ACHN (cell line): ENCODE results near the gene ACADVL.

Experiments
- DNase-seq: peaks from one replicate; pipeline ENCODE4 v3.0.0-alpha.2; 2015
- in situ Hi-C: cut with HindIII; loops from 2 replicates; pipeline ENCODE4 v1.10.0; 2017; ENCODE audit warnings: low sequenced_read_pairs, low pct_ligation_motif_present, low pct_unique_long_range_greater_than_20kb

Gene ACADVL

GRCh38 chr17:7226721-7227710, 7.3 kb downstream of the ACADVL start:
- DNase-seq, result no peak
- in situ Hi-C loops, result no loop called here

DNA sequence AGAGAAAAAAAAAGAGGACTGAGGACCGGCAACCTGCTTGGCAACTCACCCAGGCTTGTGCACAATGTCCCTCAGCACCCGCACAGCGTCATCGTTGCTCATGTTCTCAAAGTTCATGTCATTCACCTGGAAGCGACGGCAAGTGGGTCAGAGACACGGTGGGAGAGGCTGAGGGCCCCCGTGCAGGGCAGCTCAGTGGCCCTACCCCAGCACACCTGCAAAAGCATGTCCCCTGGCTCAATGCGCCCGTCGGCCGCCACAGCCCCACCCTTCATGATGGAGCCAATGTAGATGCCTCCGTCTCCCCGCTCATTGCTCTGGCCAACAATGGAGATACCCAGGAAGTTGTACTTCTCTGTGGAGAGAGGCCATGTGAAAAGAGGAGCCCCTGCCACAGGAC, 9.2 kb downstream of the ACADVL start:
- in situ Hi-C loops, result no loop called here
- no peak for DNase-seq

- in situ Hi-C loops, result no loop called here
- no peak for DNase-seq
Observed at GRCh38 chr17:7229504-7229903, 9.8 kb downstream of the ACADVL start.

- in situ Hi-C loops, result no loop called here
- DNase-seq, result no peak
Observed at GRCh38 chr17:7232114-7232513, 12.4 kb downstream of the ACADVL start.

GRCh38 chr17:7233701-7234082, 14.0 kb downstream of the ACADVL start:
- in situ Hi-C loops, result no loop called here
- no peak for DNase-seq

GRCh38 chr17:7234083-7234951, 14.6 kb downstream of the ACADVL start, which contains the start of gene DVL2:
DVL2 (minus strand) TSS chr17:7234517; CDS start chr17:7234262, 255 bp downstream.
- in situ Hi-C loops, result no loop called here
- DNase-seq, result peak; percentile 96

DNA sequence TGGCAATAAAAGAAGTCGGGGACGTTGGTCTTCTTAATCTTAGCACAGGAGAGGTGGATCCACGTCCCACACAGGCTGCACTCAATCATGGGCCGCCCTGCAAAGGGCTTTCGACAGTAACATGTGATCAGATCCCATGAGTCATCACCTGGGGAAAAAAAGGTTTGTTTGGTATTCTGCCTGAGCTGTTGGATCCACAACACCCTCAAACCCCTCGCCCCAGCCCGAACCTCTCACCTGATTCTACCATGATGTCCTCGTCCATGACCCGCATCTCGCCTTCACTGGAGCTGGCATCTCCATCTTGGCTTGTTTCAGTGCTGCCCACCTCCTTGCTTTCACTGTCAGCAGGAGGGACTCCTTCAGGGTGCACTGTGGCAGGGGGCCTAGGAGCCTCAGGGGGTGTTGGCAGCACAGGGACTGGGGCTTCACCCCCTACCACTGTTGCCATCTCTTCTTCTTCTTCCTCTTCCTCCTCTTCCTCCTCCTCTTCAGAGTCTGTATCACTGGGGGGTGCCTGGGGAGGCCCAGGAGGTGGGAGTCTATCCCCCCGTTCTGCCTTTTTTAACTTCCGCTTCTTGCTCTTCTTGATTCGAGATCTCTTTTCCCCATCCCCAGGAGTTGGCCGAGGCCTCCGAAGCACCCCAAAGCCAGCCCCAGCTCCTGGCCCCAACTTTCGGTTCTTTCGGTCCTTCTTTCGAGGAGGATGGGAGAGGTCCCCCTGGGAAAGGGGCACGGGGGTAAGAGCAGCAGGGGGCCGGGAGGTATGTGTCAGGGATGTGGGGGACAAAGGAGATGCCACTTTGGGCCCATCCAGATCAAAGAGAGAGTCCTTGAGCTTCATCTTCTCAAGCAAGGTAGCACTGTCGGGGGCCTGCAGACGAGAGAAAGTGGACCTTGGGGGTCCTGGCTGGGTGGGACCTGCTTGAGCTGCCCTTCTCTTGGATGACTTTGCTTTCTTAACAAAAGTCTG, 16.2 kb downstream of the ACADVL start:
- in situ Hi-C loops, result no loop called here
- DNase-seq, result peak; percentile 41

- no peak for DNase-seq
- in situ Hi-C loops, result no loop called here
Observed at GRCh38 chr17:7236808-7237207, 17.1 kb downstream of the ACADVL start.

GRCh38 chr17:7237266-7237760, 17.6 kb downstream of the ACADVL start:
- no peak for DNase-seq
- in situ Hi-C loops, result no loop called here

DNA sequence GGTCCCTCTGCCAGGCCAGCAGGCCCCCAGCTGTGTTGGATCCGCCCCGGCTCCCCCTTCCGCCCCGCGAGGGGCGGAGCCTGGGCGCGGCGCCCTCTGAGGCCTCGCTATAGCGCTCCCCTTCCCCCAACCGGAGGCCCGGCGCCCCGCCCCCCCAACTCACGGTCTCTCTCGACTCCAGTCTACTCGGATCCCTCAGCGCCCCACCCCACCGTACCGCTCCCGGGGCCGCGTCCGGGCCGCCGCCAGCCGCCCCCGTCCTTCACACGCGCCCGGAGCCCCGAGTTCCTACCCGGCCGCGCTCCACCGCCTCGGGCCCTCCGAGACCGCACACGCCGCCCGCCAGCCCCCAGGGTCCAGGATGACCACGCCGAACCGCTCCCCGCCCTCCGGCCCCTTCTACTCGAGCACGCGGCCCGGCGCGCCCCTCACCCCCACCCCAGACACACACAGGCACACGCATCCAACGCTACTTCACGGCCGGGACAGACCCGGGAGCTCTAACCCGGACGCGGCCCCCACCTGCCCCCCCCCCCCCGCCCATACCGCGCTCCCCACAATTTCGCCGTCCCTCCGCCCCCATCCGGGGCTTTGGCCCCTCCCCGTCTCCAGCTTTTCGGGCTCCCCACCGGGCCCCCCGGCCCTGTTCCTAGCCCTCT, 18.2 kb downstream of the ACADVL start:
- in situ Hi-C loops, result no loop called here
- DNase-seq, result peak; percentile 77

DNA sequence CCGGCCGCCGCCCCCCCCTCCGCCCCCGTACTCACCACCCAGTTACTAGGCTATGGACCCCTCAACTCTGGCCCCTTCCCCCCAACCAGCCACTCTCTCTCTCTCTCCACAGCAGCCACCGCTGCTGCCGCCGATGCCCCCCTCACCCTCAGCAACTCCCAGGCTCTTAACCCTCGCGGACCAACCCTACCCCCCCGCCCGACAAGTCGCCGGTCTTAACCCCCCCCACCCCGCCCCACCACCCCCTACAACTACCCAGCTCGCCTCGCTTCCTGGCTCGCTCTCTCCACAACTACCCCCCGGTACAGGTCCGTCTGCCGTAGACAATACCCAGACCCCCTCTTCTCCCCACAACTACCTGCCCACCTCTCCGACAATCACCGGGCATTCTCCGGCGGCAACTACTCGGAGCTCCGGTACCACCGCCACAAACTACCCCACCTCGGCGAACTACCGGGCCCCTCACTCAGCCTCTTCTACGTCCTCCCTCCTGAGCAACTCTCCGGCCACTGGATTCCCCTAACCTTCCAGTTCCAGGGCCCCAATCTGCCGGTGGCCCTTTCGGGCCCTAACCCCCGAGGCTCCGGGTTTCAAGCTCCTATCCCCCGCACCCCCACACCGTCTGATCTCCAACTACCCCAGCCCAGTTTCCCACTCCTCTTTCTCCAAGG, 18.8 kb downstream of the ACADVL start:
- in situ Hi-C loops, result no loop called here
- peak; percentile 48 for DNase-seq

DNA sequence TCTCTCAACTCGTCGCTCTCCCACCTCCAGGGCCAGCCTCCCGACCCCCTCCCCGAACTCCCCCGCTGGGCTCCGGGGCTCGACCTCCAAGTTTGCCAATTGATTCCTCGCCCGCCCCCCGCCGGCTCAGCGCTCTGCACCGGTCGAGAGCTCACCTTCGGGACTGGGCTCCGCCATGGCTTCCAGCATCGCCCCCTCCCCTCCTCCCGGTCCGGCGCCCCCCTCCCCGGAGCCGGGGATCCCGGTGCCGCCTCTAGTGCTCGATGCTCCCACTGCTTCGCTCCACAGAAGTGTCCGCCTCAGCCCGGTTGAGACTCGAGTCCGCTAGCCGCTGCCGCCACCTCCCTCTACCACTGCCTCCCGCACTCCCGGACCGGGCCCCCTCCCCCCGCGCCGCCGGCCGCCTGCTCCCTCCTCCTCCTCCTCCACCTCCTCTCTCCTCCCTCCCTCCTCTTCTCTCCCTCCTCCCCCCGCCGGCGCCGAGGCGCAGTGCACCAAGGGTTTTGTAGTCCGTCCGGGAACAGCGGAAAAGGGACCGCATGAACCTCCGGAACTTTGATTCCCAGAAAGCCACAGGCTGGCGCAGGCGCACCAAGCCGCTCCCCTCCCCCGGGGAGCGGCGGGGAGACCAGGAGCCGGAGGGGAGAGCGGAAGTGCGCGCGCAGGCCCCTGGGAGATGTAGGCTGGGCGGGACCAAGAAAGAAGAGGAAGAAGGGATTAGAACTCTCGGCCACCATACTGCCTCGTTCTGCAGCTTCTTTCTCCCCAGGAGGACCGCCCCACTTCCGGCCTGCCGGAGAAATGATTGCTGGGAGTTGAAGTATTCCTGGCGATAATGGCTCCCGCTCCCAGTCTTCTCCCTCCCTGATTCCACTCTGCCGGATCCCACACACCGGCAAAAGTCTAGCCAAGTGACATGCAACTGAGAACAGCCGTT, 19.6 kb downstream of the ACADVL start, which contains the start of gene PHF23:
Gene PHF23 (minus strand): TSS at position 367 of the 937 bp plus-strand sequence. CDS start 178 bp downstream, at position 189.
- DNase-seq, result peak; percentile 99

GRCh38 chr17:7240375-7240774, 20.6 kb downstream of the ACADVL start:
- no peak for DNase-seq
- in situ Hi-C loops, result no loop called here

More for the DNA sequence above, 19.6 kb downstream of the ACADVL start, which contains the start of gene PHF23:
- in situ Hi-C loops, result no loop called here

DNA sequence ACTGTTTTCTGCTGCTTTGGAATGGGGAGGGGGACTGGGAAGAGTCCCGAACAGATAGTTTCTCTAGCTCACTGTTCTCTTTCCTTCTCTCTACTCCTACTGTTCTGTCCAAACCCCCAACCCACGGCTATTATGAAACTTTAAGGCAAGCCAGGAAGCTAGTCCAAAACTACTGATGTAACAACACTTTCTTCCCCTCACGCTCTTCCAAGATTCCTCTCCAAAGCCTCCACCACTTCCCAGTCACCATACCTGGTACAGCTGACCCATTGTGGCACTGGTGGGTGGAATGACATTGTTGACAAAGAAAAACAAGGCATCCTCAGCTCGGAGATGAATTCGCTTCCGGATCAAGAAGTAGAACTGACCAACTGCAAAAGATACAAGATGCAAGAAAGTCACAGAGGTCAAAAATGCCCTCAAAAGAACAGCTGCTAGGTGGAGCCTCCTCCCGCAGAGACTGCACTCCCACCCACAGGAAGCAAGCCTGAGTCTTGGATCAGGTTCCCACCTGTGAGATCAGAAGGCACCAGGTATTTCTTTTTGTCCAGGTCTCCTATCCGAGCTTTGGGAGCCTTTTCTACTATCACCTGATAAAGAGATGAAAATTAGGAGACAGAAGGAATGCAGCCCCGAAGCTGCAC, 21.5 kb downstream of the ACADVL start:
- in situ Hi-C loops, result no loop called here

More for the DNA sequence above, 21.5 kb downstream of the ACADVL start:
- DNase-seq, result no peak
